SU-DHL-6 (cell line): ENCODE data around the gene HOXC5.
"Not testable (repeated sequence)": the region's sequence is repeated elsewhere in the genome, so short reads cannot be mapped to it uniquely, and the experiment has no call there.

Experiments used
- H2AFZ ChIP-seq: fragments of 200-600 bp; sonication (generic); 2 replicates; pipeline ENCODE4 v1.6.1; 2014; ENCODE audit warnings: low read depth, mild to moderate bottlenecking, moderate library complexity, mixed read lengths, antibody characterized with exemption, low read length; ENCODE audit not compliant: severe bottlenecking
- H3F3A ChIP-seq: fragments of 200-600 bp; shearing (Covaris generic); 2 replicates; pipeline ENCODE4 v1.6.0; 2016; ENCODE audit warnings: antibody characterized with exemption, mild to moderate bottlenecking; ENCODE audit not compliant: insufficient read depth
- H3K27ac ChIP-seq: fragments of 200-600 bp; sonication (generic); 2 replicates; pipeline ENCODE4 v1.5.1; 2016; ENCODE audit warnings: low read depth, mild to moderate bottlenecking, low read length, moderate library complexity, mixed read lengths
- H3K27me3 ChIP-seq: fragments of 200-600 bp; sonication (generic), shearing (Covaris generic); 2 replicates; pipeline ENCODE4 v1.6.0; 2014; ENCODE audit warnings: mild to moderate bottlenecking, low read length
- H3K36me3 ChIP-seq: fragments of 200-600 bp; sonication (generic); 2 replicates; pipeline ENCODE4 v1.6.1; 2014; ENCODE audit warnings: mild to moderate bottlenecking, low read length, mixed read lengths
- H3K4me2 ChIP-seq: fragments of 300-600, 200-600 bp; shearing (Covaris generic), sonication (generic); 2 replicates; pipeline ENCODE4 v1.6.0; 2014; ENCODE audit warnings: low read length, low read depth, mild to moderate bottlenecking; ENCODE audit not compliant: poor library complexity, severe bottlenecking
- H3K4me3 ChIP-seq: fragments of 200-600 bp; sonication (generic); 2 replicates; pipeline ENCODE4 v1.5.1; 2014; ENCODE audit warnings: antibody characterized with exemption, low read length, mild to moderate bottlenecking, mixed read lengths; ENCODE audit not compliant: insufficient read depth, poor library complexity, severe bottlenecking
- H3K79me2 ChIP-seq: fragments of 200-600 bp; sonication (generic); 2 replicates; pipeline ENCODE4 v1.6.1; 2014; ENCODE audit warnings: mild to moderate bottlenecking, low read length, moderate library complexity; ENCODE audit not compliant: insufficient read depth
- H3K9ac ChIP-seq: fragments of 200-600 bp; sonication (generic); 2 replicates; pipeline ENCODE4 v1.7.0; 2014; ENCODE audit warnings: mild to moderate bottlenecking, low read length
- H3K9me2 ChIP-seq: fragments of 200-600 bp; sonication (generic); replicated peaks from 2 replicates; pipeline ENCODE4 v1.6.1; 2014; ENCODE audit warnings: low read length; ENCODE audit not compliant: insufficient read depth
- H3K9me3 ChIP-seq: fragments of 200-600 bp; sonication (generic); 2 replicates; pipeline ENCODE4 v1.6.1; 2014; ENCODE audit warnings: low read length, mixed read lengths; ENCODE audit not compliant: insufficient read depth
- H4K20me1 ChIP-seq: fragments of 200-600 bp; sonication (generic); 2 replicates; pipeline ENCODE4 v1.6.1; 2014; ENCODE audit warnings: low read depth, mild to moderate bottlenecking, antibody characterized with exemption, low read length, moderate library complexity, mixed read lengths
- EZH2phosphoT487 ChIP-seq: fragments of 200-600 bp; sonication (generic), shearing (Covaris generic); conservative IDR thresholded peaks from 2 replicates; pipeline ENCODE4 v1.6.1; 2018; ENCODE audit warnings: mild to moderate bottlenecking, antibody characterized with exemption, low read length, moderate library complexity, mixed read lengths
- TF ChIP-seq, protein P1 (sequence below): fragments of 200-600 bp; sonication (generic); IDR thresholded peaks from one replicate; pipeline ENCODE4 v1.5.1; 2017; ENCODE audit warnings: antibody characterized with exemption, mild to moderate bottlenecking, low read length, moderate library complexity; ENCODE audit not compliant: insufficient read depth, poor library complexity, severe bottlenecking

The HOXC5 gene

DNA sequence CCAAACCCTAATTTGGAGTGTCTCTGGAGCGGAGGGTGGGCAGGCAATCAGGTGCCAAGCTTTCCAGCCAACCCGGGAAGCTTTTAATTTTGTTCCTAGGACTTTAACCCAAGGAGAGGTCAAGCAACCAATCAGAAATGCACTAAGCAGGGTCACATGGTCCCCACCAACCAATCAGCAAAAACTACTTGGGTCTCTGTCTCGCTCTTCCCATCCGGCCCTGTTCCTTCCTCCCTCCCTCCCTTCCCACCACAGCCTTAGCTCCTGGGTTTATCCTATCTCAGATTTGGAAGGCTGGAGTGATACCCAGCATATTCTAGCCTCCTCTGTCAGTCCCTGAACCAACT is 7.3 kb downstream of the HOXC5 start:
- Histone ChIP-seq H3K9me3 (no peaks in the 10 kb centered on the region), H3K9me2 (no peaks in the 10 kb centered on the region), H3K79me2 (no peaks in the 10 kb centered on the region), H3K4me3 (no peak overlapping the region), H4K20me1 (no peaks in the 10 kb centered on the region), H3K27me3 (no peaks in the 10 kb centered on the region), H3F3A (no peaks in the 10 kb centered on the region), H3K36me3 (no peaks in the 10 kb centered on the region), H2AFZ (peak overlapping the region; percentile 79), H3K4me2 (no peak overlapping the region), H3K9ac (no peak overlapping the region), H3K27ac (no peak overlapping the region)
- TF ChIP-seq, protein P1, sequence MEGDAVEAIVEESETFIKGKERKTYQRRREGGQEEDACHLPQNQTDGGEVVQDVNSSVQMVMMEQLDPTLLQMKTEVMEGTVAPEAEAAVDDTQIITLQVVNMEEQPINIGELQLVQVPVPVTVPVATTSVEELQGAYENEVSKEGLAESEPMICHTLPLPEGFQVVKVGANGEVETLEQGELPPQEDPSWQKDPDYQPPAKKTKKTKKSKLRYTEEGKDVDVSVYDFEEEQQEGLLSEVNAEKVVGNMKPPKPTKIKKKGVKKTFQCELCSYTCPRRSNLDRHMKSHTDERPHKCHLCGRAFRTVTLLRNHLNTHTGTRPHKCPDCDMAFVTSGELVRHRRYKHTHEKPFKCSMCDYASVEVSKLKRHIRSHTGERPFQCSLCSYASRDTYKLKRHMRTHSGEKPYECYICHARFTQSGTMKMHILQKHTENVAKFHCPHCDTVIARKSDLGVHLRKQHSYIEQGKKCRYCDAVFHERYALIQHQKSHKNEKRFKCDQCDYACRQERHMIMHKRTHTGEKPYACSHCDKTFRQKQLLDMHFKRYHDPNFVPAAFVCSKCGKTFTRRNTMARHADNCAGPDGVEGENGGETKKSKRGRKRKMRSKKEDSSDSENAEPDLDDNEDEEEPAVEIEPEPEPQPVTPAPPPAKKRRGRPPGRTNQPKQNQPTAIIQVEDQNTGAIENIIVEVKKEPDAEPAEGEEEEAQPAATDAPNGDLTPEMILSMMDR = no peak
- no peak for TF ChIP-seq EZH2phosphoT487

DNA sequence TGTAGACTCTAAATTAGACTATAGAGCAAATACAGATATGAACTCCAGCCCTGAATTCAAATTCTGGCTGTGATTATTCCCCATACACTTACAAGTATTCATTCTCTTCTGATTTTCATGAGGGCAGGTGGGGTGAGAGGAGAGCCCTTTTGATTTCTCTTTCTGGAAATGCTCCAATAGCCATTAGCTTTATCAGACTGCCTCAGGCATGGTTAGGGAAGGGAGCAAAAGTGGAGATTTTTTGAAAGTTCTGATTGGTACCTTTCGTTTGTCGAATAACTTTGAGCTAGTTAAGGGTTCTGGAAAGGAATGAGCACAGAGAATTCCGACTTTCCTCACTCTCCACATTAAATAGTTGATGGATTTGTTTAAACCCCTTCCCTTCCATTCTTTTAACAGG is 7.8 kb downstream of the HOXC5 start:
- H4K20me1 ChIP-seq = no peaks in the 10 kb centered on the region
- H2AFZ ChIP-seq = peak overlapping the region; percentile 79
- no peaks in the 10 kb centered on the region for H3K36me3 ChIP-seq
- no peaks in the 10 kb centered on the region for H3K9me3 ChIP-seq
- H3F3A ChIP-seq = no peaks in the 10 kb centered on the region
- H3K27me3 ChIP-seq = no peaks in the 10 kb centered on the region
- H3K9ac ChIP-seq = no peak overlapping the region
- no peaks in the 10 kb centered on the region for H3K9me2 ChIP-seq
- no peak overlapping the region for H3K4me3 ChIP-seq
- no peak for TF ChIP-seq EZH2phosphoT487
- TF ChIP-seq, protein P1 = no peak
- H3K27ac ChIP-seq = no peak overlapping the region
- no peaks in the 10 kb centered on the region for H3K79me2 ChIP-seq
- H3K4me2 ChIP-seq = no peak overlapping the region

DNA sequence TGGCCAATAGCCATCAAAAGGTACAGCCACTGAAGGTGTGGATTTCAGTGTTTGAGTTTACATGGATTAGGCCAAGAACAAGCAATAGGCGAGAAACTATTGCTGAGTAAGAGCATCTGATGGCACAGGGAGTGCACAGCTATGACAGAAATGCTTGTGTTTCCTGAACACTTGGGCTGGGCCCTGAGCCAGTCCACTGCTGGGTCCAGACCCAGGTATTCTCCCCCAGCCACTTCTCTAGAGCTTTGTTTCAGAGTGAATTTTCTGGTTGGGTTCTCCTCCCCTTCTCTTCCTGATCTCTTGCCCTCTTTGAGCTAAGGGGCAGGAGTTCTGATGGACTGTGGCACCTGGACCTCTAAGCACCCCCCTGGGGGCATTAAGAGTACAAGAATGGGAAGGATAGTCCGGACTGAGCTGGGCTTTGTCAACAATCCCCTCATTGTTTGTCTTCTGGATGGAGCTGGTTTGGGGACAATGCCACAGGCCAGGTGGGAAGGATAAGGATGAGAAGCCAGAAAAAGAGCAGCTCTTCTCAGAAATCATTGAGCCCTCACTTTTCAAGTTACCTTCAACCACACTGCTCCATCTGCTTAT is 8.3 kb downstream of the HOXC5 start:
- no peaks in the 10 kb centered on the region for H3K27me3 ChIP-seq
- H3K9ac ChIP-seq = no peak overlapping the region
- H3K79me2 ChIP-seq = no peaks in the 10 kb centered on the region

DNA sequence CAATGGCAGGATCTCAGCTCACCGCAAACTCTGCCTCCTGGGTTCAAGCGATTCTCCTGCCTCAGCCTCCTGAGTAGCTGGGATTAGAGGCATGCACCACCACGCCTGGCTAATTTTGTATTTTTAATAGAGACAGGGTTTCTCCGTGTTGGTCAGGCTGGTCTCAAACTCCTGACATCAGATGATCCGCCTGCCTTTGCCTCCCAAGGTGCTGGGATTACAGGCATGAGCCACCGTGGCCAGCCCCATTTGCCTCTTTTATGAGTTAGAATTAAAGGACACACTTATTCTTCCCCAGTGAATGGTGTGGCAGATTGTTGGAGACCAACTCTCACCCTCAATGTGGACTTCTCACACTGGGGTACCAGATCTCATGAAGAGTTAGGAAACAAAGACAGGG is 9.2 kb downstream of the HOXC5 start:
- not testable (repeated sequence) for H3F3A ChIP-seq, H3K9ac ChIP-seq, H3K27me3 ChIP-seq, H3K79me2 ChIP-seq, H4K20me1 ChIP-seq, H3K4me3 ChIP-seq, H3K9me2 ChIP-seq, H3K9me3 ChIP-seq, H2AFZ ChIP-seq, H3K36me3 ChIP-seq, H3K4me2 ChIP-seq, H3K27ac ChIP-seq

More for the DNA sequence above, 8.3 kb downstream of the HOXC5 start:
- no peaks in the 10 kb centered on the region for H3K9me2 ChIP-seq
- no peaks in the 10 kb centered on the region for H4K20me1 ChIP-seq
- no peaks in the 10 kb centered on the region for H3K36me3 ChIP-seq
- no peak for TF ChIP-seq EZH2phosphoT487
- TF ChIP-seq, protein P1 = no peak
- H3K4me2 ChIP-seq = no peak overlapping the region
- H3K4me3 ChIP-seq = no peak overlapping the region
- no peak overlapping the region for H2AFZ ChIP-seq
- no peaks in the 10 kb centered on the region for H3K9me3 ChIP-seq
- H3F3A ChIP-seq = no peaks in the 10 kb centered on the region
- no peak overlapping the region for H3K27ac ChIP-seq
